GM18868 (cell line): ENCODE measurements around the gene MLYCD.
"Not testable (repeated sequence)": the region's sequence is repeated elsewhere in the genome, so short reads cannot be mapped to it uniquely, and the experiment has no call there.

Source experiments
- ATAC-seq: cut with Tn5 transposase; IDR thresholded peaks from one replicate; pipeline ENCODE4 v1.9.1; 2021; ENCODE audit warnings: mild to moderate bottlenecking, moderate library complexity; ENCODE audit not compliant: unreplicated experiment

The MLYCD gene

GRCh38 chr16:83939266-83939855 lies 40.4 kb downstream of the MLYCD start:
- ATAC-seq = no peak

GRCh38 chr16:83940119-83940518 lies 41.2 kb downstream of the MLYCD start:
- no peak for ATAC-seq

DNA sequence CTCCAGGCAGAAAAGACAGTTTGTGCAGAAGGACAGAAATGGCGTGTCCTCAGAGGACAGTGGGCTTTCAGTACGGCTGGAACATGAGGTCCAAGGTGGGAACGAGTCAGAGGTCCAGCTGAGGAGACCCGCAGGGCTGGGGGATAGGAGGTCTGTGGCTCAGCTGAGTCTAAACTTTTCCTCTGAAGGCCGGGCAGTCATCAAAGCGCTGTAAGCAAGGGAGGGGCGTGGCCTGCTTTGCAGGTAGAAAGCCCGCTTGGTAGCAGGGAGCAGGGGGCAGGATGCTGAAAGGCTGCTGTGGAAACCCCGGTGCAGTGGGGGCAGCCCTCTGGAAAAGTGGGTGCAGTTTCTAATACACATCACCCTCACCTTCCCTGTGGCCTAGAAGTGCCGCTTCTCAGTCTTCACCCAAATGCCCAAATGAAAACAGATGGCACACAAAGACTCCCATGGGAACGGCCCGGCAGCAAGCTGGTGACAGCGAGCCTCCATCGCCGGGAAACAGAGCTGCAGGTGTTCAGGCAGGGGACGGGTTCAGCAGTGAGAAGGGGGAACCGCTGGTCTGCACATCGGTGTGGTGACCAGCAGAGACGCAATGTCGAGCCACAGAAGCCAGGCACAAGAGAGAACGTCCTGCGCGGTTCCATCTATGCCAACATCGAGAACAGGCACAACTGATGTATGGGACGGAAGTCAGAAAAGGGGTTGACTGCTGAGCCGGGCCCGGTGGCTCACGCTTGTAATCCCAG lies 41.9 kb downstream of the MLYCD start:
- no peak for ATAC-seq

GRCh38 chr16:83941546-83941945 lies 42.6 kb downstream of the MLYCD start:
- not testable (repeated sequence) for ATAC-seq

DNA sequence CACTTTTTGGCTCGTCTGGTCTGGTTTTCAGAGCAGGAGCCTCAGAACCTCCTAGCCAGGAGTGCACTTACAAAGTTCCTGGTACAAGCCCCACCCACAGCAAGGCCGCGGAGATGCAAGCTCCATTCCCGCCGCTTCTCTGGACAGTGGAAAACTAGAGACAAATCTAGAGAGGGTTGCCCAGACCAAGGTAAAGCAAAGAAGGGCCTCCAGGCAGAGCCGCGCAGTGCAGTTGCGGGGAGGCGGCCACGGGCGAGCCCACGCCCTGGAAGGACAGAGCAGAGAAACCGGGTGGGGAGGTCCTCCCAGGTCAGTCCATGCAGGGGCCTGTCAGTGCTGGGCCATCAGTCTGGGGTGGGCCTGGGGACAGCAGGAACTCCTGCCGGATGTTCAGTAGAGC lies 43.2 kb downstream of the MLYCD start:
- ATAC-seq = no peak

- ATAC-seq = no peak
Observed at GRCh38 chr16:83942815-83943515, 44.0 kb downstream of the MLYCD start.

GRCh38 chr16:83943516-83944050 lies 44.7 kb downstream of the MLYCD start:
- no peak for ATAC-seq

GRCh38 chr16:83945587-83945986 lies 46.7 kb downstream of the MLYCD start:
- no peak for ATAC-seq

- ATAC-seq = no peak
Observed at GRCh38 chr16:83946154-83946780, 47.4 kb downstream of the MLYCD start.

GRCh38 chr16:83946781-83947566 lies 48.1 kb downstream of the MLYCD start:
- no peak for ATAC-seq

GRCh38 chr16:83947642-83948234 lies 48.8 kb downstream of the MLYCD start:
- ATAC-seq = no peak

DNA sequence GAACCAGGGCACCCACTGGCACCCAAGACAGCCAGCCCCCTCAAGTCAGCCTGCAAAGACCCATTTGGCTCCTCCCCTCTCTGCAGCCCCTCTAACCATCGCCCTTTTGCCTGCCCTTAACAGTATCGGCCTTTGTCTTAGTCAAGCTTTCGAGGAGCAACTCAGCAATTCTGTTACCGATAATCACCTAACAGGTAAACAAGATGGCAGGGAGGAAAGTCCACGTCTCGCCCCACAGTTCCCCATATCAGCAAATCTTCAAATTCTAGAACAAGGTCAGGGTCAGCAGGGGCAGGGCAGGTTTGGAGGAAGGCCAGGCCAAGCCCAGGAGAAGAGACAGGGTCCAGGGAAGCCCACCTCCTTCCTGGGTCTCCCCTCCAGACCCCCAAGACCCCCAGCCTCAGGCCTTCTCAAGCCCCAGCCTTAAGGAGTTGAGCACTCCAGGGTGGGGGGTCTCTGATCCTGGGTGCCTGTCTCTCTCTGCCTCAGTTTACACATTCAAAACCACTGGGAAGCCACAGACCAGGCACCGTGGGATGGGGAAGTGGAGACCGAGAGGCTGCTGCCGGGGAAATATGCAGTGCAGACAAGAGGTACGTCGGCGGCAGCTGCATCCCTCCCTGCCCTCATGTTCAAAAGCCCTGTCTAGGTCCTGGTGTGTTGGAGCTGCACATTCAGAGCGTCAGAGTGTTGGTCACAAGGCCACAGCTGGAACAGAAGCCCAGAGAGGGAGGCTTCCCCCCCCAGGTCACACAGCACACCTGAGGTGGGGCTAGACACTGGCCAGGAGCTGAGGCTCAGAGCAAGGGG lies 50.2 kb downstream of the MLYCD start:
- no peak for ATAC-seq

- ATAC-seq = no peak
Observed at GRCh38 chr16:83949724-83950001, 50.7 kb downstream of the MLYCD start.

DNA sequence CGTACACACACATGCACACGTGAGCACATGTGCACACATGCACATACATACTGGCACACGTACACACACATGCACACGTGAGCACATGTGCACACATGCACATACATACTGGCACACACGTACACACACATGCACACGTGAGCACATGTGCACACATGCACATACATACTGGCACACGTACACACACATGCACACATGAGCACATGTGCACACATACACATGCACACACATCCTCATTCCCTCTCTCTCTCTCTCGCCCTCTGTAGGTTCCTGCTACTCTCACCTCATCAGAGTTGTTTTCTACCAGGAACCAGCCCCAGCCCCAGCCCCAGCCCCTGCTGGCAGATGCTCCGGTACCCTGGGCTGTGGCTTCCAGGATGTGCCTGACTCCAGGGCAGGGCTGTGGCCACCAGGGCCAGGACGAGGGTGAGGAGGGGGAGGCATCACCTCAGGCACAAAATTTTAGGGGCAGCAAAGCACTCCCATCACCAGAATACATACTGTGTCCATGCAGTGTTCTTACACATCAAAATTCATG lies 52.0 kb downstream of the MLYCD start:
- ATAC-seq = not testable (repeated sequence)

- ATAC-seq = no peak
Observed at GRCh38 chr16:83951544-83951943, 52.6 kb downstream of the MLYCD start.

GRCh38 chr16:83952587-83952939 lies 53.6 kb downstream of the MLYCD start:
- no peak for ATAC-seq

DNA sequence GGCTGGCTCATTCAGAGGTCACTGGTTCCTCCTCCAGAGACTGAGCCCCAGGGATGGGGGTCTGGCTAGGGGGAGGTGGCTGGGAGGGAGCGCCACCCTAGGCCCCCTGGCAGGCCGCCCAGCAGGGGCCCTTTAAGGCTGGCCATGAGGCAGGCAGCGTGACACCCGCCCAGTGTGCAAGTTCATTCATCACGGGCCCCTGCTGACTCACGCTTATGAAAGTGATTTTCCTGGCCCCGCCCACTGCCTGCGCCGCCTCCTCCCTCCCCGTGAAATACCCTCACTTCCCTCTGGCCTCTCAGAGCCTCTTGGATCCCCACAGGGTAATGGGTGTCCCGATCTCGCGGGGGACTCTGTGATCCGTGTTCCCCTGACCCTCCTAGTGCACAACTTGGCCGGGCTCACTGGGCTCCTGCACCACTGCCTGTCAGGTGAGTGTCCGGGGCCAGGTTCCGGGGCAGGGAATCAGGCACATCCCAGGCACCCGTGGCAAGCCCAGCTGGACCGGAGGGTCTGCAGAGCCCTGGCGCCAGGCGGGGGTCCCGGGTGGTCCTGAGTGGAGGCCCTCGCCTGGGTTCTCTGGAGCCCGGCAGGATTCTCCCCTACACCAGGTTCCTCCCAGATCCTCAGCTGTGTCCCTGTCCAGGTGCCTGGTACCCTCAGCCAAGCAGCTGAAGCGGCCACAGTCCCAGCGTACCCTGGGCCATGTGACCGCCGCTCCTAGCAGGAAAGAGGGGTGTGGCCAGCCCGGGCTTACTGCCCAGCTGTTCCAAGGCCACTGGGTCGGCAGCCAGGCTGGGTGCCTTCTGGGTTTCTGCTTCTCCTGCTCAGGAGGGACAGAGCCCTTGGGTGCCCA lies 54.3 kb downstream of the MLYCD start, which contains the start of gene OSGIN1:
Gene OSGIN1, plus strand, starts transcription at position 301 of the 856 bp plus-strand sequence. CDS start 4,432 bp downstream, outside the sequence.
- peak; percentile 87 for ATAC-seq
